ENCODE measurements around the gene SDF2L1. TPM values are rescaled to one million over a fixed set of nuclear protein-coding genes. Genes with fewer than 3 reads are reported as not detected.

Gene SDF2L1
- total RNA-seq, 2 experiments from 2014 or later = 60.5 to 66.8 TPM

GRCh38 chr22:21679383-21679782, 37.3 kb downstream of the SDF2L1 start:
- intact Hi-C loops (cut with micrococcal nuclease; ENCODE audit: unreplicated experiment) = no loop called here
- no peak for DNase-seq (ENCODE audit: low spot score)
- no TSS peak for BruUV-seq (replicated peaks)
- no peaks in the 10 kb centered on the region for H3K4me1 ChIP-seq (ENCODE audit: insufficient read depth, low read length, poor library complexity, severe bottlenecking)
- no peak overlapping the region for H3K4me2 ChIP-seq (ENCODE audit: low read length)
- H3K9me2 ChIP-seq (ENCODE audit: insufficient read depth, low read length) = no peaks in the 10 kb centered on the region
- CTCF ChIA-PET (ENCODE audit: unreplicated experiment) = no interaction called here
- H3K27ac ChIP-seq (ENCODE audit: low read depth, low read length, poor library complexity, severe bottlenecking) = no peak overlapping the region
- no peak overlapping the region for H3K4me3 ChIP-seq (ENCODE audit: low read depth, low read length, poor library complexity, severe bottlenecking)
- no peaks in the 10 kb centered on the region for H3K9me3 ChIP-seq (ENCODE audit: low read length)
- TF ChIP-seq CTCF (conservative IDR thresholded peaks at IDR 0.05; ENCODE audit: low read length) (no peak), EZH2phosphoT487 (IDR thresholded peaks at IDR 0.05; ENCODE audit: borderline replicate concordance, low read depth, low read length) (no peak)
- H3K36me3 ChIP-seq (ENCODE audit: insufficient read depth, low read length) = peaks cover 64% of the 10 kb centered on the region
- H3K79me2 ChIP-seq (ENCODE audit: insufficient read depth, low read depth, low read length) = no peaks in the 10 kb centered on the region
- POLR2A ChIA-PET = no interaction called here
- no peaks in the 10 kb centered on the region for H4K20me1 ChIP-seq (ENCODE audit: insufficient read depth, low read length)
- H2AFZ ChIP-seq (ENCODE audit: low read length) = no peak overlapping the region

GRCh38 chr22:21680830-21681565, 38.9 kb downstream of the SDF2L1 start:
- H3K4me1 ChIP-seq (ENCODE audit: insufficient read depth, low read length, poor library complexity, severe bottlenecking) = no peaks in the 10 kb centered on the region

More at GRCh38 chr22:21680830-21681565, 38.9 kb downstream of the SDF2L1 start:
- intact Hi-C loops (cut with micrococcal nuclease; ENCODE audit: unreplicated experiment) = no loop called here
- Histone ChIP-seq H3K4me3 (ENCODE audit: low read depth, low read length, poor library complexity, severe bottlenecking) (no peak overlapping the region), H4K20me1 (ENCODE audit: insufficient read depth, low read length) (no peaks in the 10 kb centered on the region), H3K27ac (ENCODE audit: low read depth, low read length, poor library complexity, severe bottlenecking) (no peak overlapping the region), H2AFZ (ENCODE audit: low read length) (no peak overlapping the region), H3K9me3 (ENCODE audit: low read length) (no peaks in the 10 kb centered on the region), H3K4me2 (ENCODE audit: low read length) (no peak overlapping the region), H3K79me2 (ENCODE audit: insufficient read depth, low read depth, low read length) (no peaks in the 10 kb centered on the region), H3K9me2 (ENCODE audit: insufficient read depth, low read length) (no peaks in the 10 kb centered on the region), H3K36me3 (ENCODE audit: insufficient read depth, low read length) (peaks cover 64% of the 10 kb centered on the region)
- DNase-seq (ENCODE audit: low spot score) = no peak
- ChIA-PET CTCF (ENCODE audit: unreplicated experiment) (no interaction called here), POLR2A (interaction anchor here (0.7 kb wide), 1 partner anchor 573 kb away, joined by 3 read pairs; no protein-coding TSS in a partner anchor)
- no peak for TF ChIP-seq CTCF (conservative IDR thresholded peaks at IDR 0.05; ENCODE audit: low read length)
- no peak for TF ChIP-seq EZH2phosphoT487 (IDR thresholded peaks at IDR 0.05; ENCODE audit: borderline replicate concordance, low read depth, low read length)
- no TSS peak for BruUV-seq (replicated peaks)
